Loucy (cell line): Measurements from ENCODE around the gene FOXD3.
A peak's percentile ranks its signal among the peaks of the same experiment; 100 is the strongest.

ENCODE experiments used
- EZH2phosphoT487 ChIP-seq: fragments of 200-600 bp; IDR thresholded peaks from 2 replicates; pipeline ENCODE4 v1.6.1; 2018; ENCODE audit warnings: antibody characterized with exemption, mild to moderate bottlenecking, moderate library complexity, borderline replicate concordance
- TF ChIP-seq, protein P1 (sequence below): fragments of 200-600 bp; sonication (generic); conservative IDR thresholded peaks from 2 replicates; pipeline ENCODE4 v1.5.1; 2014; ENCODE audit warnings: mild to moderate bottlenecking, antibody characterized with exemption, low read length

DNA sequence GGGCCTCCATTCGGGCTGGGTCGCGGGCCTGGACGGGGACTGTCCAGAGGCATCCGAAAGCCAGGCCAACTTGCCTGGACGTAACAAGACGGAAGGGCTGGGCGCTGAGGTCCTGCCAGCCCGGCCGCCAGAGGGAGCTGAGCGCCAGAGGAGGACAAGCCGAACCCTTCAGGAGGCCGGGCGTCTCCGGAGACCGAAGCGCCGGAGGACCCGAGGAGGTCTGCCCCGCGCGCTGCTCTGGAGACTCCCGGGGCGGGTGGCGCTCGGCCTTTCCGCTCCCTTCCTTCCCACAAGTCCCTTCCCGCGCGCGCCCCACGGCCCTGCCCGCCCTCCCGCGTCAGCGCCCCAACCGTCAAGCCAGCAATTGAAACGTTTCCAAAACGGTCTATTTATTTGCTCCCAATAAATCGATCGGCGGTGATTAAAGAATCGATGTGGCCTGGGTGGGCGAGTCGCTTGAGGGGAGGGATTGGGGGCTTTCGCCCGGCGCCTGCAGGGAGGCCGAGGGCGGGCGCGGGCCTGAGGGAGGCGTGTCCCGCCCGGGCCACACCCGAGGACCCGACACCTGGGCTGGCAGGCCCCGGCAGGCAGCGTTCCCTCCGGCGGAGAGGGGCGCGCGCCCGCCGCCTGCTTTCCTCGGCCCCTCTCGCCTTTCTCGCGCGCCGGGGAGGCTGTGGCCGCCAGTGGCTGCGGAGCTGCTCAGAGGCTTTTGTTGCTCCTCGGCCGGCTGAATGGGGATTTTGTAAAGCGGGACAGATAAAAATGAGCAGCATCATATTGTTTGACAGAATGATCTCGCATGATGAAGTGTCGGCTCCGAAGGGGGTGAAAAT, 5.2 kb upstream of the FOXD3 start:
- TF ChIP-seq EZH2phosphoT487: no peak
- TF ChIP-seq, protein P1, sequence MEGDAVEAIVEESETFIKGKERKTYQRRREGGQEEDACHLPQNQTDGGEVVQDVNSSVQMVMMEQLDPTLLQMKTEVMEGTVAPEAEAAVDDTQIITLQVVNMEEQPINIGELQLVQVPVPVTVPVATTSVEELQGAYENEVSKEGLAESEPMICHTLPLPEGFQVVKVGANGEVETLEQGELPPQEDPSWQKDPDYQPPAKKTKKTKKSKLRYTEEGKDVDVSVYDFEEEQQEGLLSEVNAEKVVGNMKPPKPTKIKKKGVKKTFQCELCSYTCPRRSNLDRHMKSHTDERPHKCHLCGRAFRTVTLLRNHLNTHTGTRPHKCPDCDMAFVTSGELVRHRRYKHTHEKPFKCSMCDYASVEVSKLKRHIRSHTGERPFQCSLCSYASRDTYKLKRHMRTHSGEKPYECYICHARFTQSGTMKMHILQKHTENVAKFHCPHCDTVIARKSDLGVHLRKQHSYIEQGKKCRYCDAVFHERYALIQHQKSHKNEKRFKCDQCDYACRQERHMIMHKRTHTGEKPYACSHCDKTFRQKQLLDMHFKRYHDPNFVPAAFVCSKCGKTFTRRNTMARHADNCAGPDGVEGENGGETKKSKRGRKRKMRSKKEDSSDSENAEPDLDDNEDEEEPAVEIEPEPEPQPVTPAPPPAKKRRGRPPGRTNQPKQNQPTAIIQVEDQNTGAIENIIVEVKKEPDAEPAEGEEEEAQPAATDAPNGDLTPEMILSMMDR: peak; percentile 70
